ENCODE results near the gene GNAQ.

DNA sequence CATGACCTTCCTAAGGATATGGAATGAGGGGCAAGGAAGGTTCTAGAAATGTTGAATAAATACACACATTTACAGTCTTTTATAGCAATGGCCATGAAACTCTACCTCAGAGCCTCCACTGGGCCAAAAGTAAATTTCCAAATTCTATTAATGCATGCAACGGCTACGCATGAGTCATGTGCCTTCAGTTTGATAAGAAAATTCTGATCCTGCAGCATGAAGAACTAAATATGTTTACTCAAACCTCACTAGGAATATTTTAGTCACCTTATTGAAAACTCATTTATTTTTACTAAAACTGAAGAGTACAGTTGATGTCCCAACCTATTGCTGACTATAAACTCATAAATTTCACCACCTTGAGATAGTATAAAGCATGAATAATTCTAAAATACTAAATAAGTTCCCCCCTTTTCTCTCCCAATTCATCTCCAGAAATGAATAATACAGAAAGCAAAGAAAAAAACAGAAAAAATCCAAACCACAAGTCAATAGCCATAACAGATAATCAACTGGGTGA, 92.4 kb downstream of the GNAQ start:
- TF ChIP-seq, protein P1, sequence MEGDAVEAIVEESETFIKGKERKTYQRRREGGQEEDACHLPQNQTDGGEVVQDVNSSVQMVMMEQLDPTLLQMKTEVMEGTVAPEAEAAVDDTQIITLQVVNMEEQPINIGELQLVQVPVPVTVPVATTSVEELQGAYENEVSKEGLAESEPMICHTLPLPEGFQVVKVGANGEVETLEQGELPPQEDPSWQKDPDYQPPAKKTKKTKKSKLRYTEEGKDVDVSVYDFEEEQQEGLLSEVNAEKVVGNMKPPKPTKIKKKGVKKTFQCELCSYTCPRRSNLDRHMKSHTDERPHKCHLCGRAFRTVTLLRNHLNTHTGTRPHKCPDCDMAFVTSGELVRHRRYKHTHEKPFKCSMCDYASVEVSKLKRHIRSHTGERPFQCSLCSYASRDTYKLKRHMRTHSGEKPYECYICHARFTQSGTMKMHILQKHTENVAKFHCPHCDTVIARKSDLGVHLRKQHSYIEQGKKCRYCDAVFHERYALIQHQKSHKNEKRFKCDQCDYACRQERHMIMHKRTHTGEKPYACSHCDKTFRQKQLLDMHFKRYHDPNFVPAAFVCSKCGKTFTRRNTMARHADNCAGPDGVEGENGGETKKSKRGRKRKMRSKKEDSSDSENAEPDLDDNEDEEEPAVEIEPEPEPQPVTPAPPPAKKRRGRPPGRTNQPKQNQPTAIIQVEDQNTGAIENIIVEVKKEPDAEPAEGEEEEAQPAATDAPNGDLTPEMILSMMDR (IDR thresholded peaks at IDR 0.05): no peak
- TF ChIP-seq POLR2A (IDR thresholded peaks at IDR 0.05): no peak

Measured in testis (tissue), 2 donors.